Astrocyte (in vitro differentiated cells and primary cell): Measurements from ENCODE around the gene IP6K2. TPM values are rescaled to one million over a fixed set of nuclear protein-coding genes. Genes with fewer than 3 reads are reported as not detected.

Source experiments
- DNase-seq: peaks from one replicate; pipeline ENCODE4 v3.0.0-alpha.2; 2010; ENCODE audit warnings: low read depth
- FAIRE-seq: peaks from 2 replicates; lab custom pipeline; 2011; peaks lifted over from hg19 to GRCh38; lab: Jason Lieb, UNC
- H2AFZ ChIP-seq: 2 replicates; pipeline ENCODE4 v1.6.0; 2012; ENCODE audit warnings: low read depth, low read length, inconsistent platforms
- H3K27ac ChIP-seq: 2 replicates; pipeline ENCODE4 v1.5.1; 2011; ENCODE audit warnings: low read depth, low read length, inconsistent platforms
- H3K27me3 ChIP-seq: 2 replicates; pipeline ENCODE4 v1.6.0; 2011; ENCODE audit warnings: low read length, inconsistent platforms; ENCODE audit not compliant: insufficient read depth
- H3K36me3 ChIP-seq: 2 replicates; pipeline ENCODE4 v1.5.1; 2011; ENCODE audit warnings: low read length, inconsistent platforms; ENCODE audit not compliant: insufficient read depth
- H3K4me1 ChIP-seq: 2 replicates; pipeline ENCODE4 v1.5.1; 2011; ENCODE audit warnings: low read length, inconsistent platforms; ENCODE audit not compliant: insufficient read depth
- H3K4me2 ChIP-seq: 2 replicates; pipeline ENCODE4 v1.6.0; 2012; ENCODE audit warnings: low read length, inconsistent platforms
- H3K4me3 ChIP-seq: 2 replicates; pipeline ENCODE4 v1.5.1; 2011; ENCODE audit warnings: low read depth, mild to moderate bottlenecking, low read length, inconsistent platforms; ENCODE audit not compliant: insufficient read depth
- H3K79me2 ChIP-seq: 2 replicates; pipeline ENCODE4 v1.6.0; 2012; ENCODE audit warnings: mild to moderate bottlenecking, low read length, inconsistent platforms; ENCODE audit not compliant: insufficient read depth
- H3K9ac ChIP-seq: 2 replicates; pipeline ENCODE4 v1.6.0; 2012; ENCODE audit warnings: mild to moderate bottlenecking, low read length, inconsistent platforms
- H3K9me3 ChIP-seq: 2 replicates; pipeline ENCODE4 v1.5.1; 2012; ENCODE audit warnings: low read depth, mild to moderate bottlenecking, low read length, inconsistent platforms; ENCODE audit not compliant: insufficient read depth
- H4K20me1 ChIP-seq: 2 replicates; pipeline ENCODE4 v1.6.0; 2012; ENCODE audit warnings: low read length, inconsistent platforms; ENCODE audit not compliant: insufficient read depth
- H3K27ac Mint-ChIP-seq: one replicate; pipeline ENCODE4 v1.8.0; 2021; ENCODE audit warnings: mild to moderate bottlenecking, mixed read lengths; ENCODE audit not compliant: unreplicated experiment
- H3K27me3 Mint-ChIP-seq: one replicate; pipeline ENCODE4 v1.8.0; 2021; ENCODE audit warnings: low read depth, mixed read lengths; ENCODE audit not compliant: unreplicated experiment
- H3K36me3 Mint-ChIP-seq: one replicate; pipeline ENCODE4 v1.8.0; 2021; ENCODE audit warnings: low read depth, mixed read lengths; ENCODE audit not compliant: unreplicated experiment
- H3K4me1 Mint-ChIP-seq: one replicate; pipeline ENCODE4 v1.8.0; 2021; ENCODE audit warnings: low read depth, mixed read lengths; ENCODE audit not compliant: unreplicated experiment
- H3K4me3 Mint-ChIP-seq: one replicate; pipeline ENCODE4 v1.8.0; 2021; ENCODE audit warnings: mild to moderate bottlenecking, moderate library complexity, mixed read lengths; ENCODE audit not compliant: unreplicated experiment
- H3K9me3 Mint-ChIP-seq: one replicate; pipeline ENCODE4 v1.8.0; 2021; ENCODE audit warnings: mild to moderate bottlenecking, mixed read lengths; ENCODE audit not compliant: unreplicated experiment
- EZH2 ChIP-seq: IDR thresholded peaks from 2 replicates; pipeline ENCODE4 v1.6.1; 2012; ENCODE audit warnings: mild to moderate bottlenecking, low read length, inconsistent platforms; ENCODE audit not compliant: insufficient read depth
- total RNA-seq: library from RNA; stranded (reverse); gene quantifications from 2 replicates; pipeline ENCODE4 v1.2.1, GENCODE V29; 2021
- TF ChIP-seq, protein P1 (sequence below): IDR thresholded peaks from 2 replicates; pipeline ENCODE4 v1.5.1; 2011; ENCODE audit warnings: low read depth, mild to moderate bottlenecking, inconsistent platforms, low read length, moderate library complexity; ENCODE audit not compliant: insufficient read depth

The IP6K2 gene
- total RNA-seq, 1 donor from 2014 or later: 104 TPM

DNA sequence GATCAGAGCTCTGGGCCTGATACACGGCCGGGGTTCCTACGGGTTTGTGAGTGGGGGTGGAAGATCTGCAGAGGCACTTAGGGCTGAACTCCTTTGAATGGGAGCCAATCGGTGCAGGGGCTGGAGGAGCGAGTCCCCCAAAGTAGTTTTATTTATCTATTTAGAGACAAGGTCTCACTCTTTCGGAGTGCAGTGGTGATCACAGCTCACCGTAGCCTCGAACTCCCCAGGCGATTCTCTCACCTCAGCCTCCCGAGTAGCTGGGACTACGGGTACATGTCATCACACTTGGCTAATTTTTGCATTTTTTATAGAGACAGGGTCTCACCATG, 52.7 kb downstream of the IP6K2 start:
- no peaks in the 10 kb centered on the region for H3K36me3 ChIP-seq
- H3K9ac ChIP-seq: no peak overlapping the region
- H3K4me3 ChIP-seq: no peak overlapping the region
- peak overlapping the region; percentile 100 for H3K27ac Mint-ChIP-seq
- H4K20me1 ChIP-seq: peaks cover 4% of the 10 kb centered on the region
- peak overlapping the region; percentile 93 for H3K4me3 Mint-ChIP-seq
- H3K27me3 Mint-ChIP-seq: no peaks in the 10 kb centered on the region
- no peak overlapping the region for H2AFZ ChIP-seq
- FAIRE-seq: no peak
- TF ChIP-seq, protein P1, sequence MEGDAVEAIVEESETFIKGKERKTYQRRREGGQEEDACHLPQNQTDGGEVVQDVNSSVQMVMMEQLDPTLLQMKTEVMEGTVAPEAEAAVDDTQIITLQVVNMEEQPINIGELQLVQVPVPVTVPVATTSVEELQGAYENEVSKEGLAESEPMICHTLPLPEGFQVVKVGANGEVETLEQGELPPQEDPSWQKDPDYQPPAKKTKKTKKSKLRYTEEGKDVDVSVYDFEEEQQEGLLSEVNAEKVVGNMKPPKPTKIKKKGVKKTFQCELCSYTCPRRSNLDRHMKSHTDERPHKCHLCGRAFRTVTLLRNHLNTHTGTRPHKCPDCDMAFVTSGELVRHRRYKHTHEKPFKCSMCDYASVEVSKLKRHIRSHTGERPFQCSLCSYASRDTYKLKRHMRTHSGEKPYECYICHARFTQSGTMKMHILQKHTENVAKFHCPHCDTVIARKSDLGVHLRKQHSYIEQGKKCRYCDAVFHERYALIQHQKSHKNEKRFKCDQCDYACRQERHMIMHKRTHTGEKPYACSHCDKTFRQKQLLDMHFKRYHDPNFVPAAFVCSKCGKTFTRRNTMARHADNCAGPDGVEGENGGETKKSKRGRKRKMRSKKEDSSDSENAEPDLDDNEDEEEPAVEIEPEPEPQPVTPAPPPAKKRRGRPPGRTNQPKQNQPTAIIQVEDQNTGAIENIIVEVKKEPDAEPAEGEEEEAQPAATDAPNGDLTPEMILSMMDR: no peak
- TF ChIP-seq EZH2: no peak
- H3K27me3 ChIP-seq: no peaks in the 10 kb centered on the region
- peak overlapping the region; percentile 97 for H3K4me2 ChIP-seq
- no peak overlapping the region for H3K27ac ChIP-seq
- peaks cover 16% of the 10 kb centered on the region for H3K36me3 Mint-ChIP-seq
- H3K4me1 Mint-ChIP-seq: peaks cover 2% of the 10 kb centered on the region
- H3K9me3 ChIP-seq: peaks cover 5% of the 10 kb centered on the region
- no peak for DNase-seq
- peaks cover 15% of the 10 kb centered on the region for H3K4me1 ChIP-seq
- peaks cover 4% of the 10 kb centered on the region for H3K9me3 Mint-ChIP-seq
- no peaks in the 10 kb centered on the region for H3K79me2 ChIP-seq

DNA sequence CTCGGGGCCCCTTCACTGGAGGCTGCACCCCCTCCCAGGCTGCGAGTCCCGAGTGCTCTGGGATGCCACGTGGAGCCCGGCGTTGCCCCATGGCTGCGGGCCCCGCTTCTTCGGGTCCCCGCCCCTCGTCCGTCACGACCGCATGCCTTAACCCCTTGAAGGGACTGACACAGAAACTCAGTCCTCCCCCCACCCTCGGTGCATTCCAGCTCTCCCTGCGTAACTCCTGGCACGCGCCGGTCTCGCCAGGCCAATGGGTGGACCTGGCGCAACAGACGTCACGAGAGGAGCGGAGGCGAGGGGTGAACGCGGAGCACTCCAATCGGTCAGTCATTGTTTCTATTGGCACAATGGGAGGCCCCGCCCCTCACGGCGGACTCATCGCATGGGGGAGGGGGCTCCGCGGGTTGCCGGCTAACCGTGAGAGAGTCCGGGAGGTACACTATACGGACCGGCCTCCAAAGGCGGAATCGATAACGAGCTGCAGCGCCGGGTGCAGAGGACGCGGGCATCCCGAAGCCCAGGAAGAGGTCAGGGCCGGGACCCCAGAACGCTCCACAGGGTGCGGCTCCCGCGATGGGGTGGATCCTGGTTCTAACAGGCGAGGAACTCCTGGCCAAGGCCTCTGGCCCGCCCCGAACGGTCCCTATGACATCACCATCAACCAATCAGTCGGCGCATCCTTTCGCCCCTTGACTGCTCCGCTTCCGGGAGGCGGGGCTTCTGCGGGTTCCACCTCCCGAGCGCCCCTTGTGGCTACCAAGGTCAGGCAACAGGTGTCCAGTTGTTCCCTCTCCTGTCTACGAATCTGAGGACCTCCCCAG, 53.3 kb downstream of the IP6K2 start:
- Histone ChIP-seq H3K9me3 (peaks cover 5% of the 10 kb centered on the region), H3K79me2 (no peaks in the 10 kb centered on the region), H3K4me2 (peak overlapping the region; percentile 97), H3K36me3 (no peaks in the 10 kb centered on the region), H3K4me1 (peaks cover 15% of the 10 kb centered on the region), H4K20me1 (peaks cover 4% of the 10 kb centered on the region), H3K27me3 (no peaks in the 10 kb centered on the region), H3K9ac (peak overlapping the region; percentile 90), H2AFZ (peak overlapping the region; percentile 89), H3K4me3 (peak overlapping the region; percentile 61), H3K27ac (peak overlapping the region; percentile 95)
- H3K4me3 Mint-ChIP-seq: peak overlapping the region; percentile 93
- peaks cover 9% of the 10 kb centered on the region for H3K9me3 Mint-ChIP-seq
- H3K4me1 Mint-ChIP-seq: peaks cover 2% of the 10 kb centered on the region
- no peaks in the 10 kb centered on the region for H3K27me3 Mint-ChIP-seq
- TF ChIP-seq EZH2: no peak
- TF ChIP-seq, protein P1: peak; percentile 67
- H3K27ac Mint-ChIP-seq: peak overlapping the region; percentile 100
- peaks cover 22% of the 10 kb centered on the region for H3K36me3 Mint-ChIP-seq
- FAIRE-seq (peak; percentile 67), DNase-seq (peak; percentile 97)
